Measurements from ENCODE around the gene PNKP.

PNKP gene

DNA sequence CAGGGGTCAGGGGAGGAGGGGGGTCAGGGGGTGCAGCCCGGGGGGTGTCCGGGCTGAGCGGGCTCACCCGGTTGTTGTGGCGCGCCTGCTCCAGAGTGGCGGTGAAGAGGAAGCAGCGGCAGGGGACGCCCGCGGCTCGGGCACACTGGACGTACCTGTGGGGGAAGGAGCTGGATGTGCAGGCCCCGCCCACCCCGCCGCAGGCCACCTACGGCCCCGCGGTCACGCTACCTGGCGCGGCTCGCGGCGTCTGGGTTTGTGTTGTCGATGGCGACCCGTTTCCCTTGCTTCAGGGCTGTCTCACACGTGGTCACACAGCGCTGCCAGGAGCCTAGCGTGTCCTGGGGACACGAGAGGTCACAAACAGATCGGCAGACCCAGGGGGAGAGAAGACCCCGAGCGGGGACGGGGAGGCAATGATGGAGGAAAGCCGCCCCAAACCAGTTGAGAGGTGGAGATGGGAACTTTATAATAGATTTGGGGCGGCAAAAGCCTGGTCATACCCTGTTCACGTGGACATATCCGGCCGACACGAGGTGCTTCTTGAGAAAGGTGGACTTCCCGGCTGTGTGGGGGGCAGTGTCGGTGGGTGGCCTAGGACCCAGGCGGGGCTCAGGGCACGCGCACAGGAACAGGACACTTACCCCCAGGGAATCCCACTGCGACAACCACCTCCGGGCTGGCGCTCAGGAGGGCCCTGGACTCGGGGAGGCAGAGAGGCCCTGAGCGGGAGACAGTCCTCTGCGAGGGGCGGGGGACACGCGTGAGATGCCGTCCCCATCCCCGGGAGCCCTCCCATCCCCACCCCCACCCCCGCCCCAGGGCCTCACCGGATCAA is 5.6 kb downstream of the PNKP start:
- TF ChIP-seq, protein P1, sequence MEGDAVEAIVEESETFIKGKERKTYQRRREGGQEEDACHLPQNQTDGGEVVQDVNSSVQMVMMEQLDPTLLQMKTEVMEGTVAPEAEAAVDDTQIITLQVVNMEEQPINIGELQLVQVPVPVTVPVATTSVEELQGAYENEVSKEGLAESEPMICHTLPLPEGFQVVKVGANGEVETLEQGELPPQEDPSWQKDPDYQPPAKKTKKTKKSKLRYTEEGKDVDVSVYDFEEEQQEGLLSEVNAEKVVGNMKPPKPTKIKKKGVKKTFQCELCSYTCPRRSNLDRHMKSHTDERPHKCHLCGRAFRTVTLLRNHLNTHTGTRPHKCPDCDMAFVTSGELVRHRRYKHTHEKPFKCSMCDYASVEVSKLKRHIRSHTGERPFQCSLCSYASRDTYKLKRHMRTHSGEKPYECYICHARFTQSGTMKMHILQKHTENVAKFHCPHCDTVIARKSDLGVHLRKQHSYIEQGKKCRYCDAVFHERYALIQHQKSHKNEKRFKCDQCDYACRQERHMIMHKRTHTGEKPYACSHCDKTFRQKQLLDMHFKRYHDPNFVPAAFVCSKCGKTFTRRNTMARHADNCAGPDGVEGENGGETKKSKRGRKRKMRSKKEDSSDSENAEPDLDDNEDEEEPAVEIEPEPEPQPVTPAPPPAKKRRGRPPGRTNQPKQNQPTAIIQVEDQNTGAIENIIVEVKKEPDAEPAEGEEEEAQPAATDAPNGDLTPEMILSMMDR (conservative IDR thresholded peaks at IDR 0.05; ENCODE audit: low read length): no peak
- DNase-seq (ENCODE audit: low read depth): no peak
- no peak overlapping the region for H3K4me3 ChIP-seq (ENCODE audit: low read length)

DNA sequence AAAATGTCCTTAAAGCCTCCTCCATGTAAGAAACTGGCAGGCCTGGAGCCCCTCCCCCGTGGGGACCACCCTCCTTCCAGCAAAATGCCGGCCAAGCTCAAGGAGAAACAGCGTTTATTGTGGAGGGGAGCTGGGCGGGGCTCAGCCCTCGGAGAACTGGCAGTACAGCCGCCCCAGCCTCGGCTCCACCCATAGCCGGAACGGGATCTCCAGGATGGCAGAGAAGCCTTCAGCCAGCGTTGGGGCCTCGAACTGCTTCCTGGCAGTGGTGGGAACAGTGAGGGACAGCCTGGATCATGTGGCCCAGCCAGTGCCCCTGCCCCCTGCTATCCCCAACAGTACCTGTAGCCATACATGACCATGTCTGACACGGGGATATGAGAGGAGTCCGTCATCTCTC is 6.3 kb downstream of the PNKP start:
- no peak overlapping the region for H3K4me3 ChIP-seq (ENCODE audit: low read length)
- no peak for DNase-seq (ENCODE audit: low read depth)
- TF ChIP-seq, protein P1 (conservative IDR thresholded peaks at IDR 0.05; ENCODE audit: low read length): no peak

DNA sequence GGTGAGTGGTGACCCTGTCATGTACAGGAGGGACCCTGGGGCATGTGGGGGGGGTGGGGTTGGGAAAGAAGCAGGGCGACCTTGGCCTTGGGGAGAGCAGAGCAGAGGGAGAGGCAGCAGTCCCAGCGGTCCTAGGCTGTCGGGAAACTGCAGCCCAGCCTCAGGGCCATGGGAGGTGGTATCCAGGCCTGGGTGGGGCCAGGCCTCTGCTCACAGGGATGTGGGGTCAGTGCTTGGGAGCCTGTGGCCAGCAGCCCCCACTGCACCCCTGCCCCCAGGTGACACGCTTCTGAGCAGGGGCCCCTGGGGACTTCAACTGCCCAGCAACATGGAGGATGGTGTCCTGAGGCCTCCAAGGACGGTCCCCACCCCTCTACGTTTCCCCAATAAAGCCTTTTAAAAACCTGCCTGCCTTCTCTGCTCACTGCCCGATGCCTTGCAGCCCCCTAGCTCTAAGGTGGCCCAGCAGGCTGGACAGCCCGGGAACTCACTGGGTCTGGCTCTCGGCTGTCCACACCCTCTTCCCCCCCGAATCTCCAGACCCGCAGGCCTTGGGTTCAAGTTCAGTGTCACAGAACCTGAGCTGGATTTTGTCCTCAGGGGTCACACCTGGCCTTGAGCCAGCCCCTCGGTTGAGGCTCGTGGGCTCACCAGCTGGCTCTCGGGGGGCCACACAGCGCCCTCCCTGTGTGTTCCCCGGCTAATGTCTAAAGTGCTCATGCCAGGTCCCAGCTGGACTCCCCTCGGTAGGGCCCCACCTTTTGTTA is 6.9 kb downstream of the PNKP start:
- TF ChIP-seq, protein P1 (conservative IDR thresholded peaks at IDR 0.05; ENCODE audit: low read length): no peak
- no peak for DNase-seq (ENCODE audit: low read depth)
- no peak overlapping the region for H3K4me3 ChIP-seq (ENCODE audit: low read length)

DNA sequence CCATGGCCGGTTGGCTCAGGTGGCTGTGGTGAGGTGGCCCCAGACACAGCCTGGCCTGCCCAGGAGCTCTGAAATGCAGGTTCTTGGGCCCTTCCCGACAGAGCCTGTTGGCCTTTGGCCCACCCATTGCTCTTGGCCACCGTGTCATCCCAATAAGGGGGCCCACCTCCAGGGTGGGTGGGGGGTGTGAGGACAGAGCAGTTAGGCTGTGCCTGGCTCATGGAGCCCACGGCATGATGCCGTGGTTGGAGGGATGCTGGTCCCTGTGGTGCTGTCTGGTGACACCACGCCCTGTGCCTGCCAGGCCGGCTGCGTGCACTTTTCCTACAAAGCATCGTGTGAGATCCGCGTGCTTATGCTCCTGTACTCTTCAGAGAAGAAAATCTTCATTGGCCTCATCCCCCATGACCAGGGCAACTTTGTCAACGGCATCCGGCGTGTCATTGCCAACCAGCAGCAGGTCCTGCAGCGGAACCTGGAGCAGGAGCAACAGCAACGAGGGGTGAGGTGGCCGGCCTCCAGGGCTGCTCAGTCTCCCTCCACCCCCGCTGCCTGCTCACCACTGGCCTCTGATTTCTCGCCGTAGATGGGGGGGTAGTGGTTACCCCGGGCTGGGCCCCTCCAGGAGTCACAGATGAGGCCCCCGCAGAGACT is 7.6 kb downstream of the PNKP start:
- TF ChIP-seq, protein P1 (conservative IDR thresholded peaks at IDR 0.05; ENCODE audit: low read length): no peak
- no peak for DNase-seq (ENCODE audit: low read depth)
- no peak overlapping the region for H3K4me3 ChIP-seq (ENCODE audit: low read length)

DNA sequence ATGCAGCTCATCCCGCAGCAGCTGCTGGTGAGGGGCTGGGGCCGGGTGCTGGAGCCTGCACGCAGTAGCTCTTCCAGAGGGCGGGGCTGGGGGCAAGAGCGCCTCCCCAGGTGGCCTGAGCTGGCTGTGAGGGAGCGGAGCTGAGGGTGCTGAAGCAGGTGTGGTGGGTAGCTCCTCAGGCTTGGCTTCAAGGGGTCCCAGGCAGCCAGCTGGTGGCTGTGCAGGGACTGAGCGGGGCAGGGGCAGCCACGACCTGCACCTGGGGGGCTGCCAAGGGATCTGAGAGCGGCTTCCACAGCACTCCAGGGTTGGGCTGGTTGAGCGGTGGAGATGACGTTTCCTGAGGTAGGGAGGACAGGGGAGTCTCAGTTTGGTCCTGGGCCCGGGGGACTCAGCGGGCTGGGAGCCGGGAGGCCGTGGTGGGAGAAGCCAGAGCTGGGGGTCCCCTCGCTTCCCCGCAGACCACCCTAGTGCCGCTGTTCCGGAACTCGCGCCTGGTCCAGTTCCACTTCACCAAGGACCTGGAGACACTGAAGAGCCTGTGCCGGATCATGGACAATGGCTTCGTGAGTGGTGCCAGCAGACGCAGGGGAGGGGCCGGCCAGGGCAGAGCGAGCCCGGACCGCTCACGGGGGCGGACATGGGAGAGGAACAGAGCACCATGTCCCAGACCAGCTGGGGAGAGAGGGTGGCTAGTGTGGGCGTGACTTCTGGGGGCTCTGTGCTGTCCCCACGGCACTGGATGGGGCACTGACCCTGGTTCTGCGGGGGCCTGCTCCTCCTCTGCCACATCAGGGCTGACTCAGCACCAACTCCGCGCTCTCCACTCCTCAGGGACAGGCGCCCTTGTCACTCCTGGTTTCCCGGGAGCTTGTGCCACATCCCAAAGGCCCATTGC is 9.0 kb downstream of the PNKP start:
- no peak for DNase-seq (ENCODE audit: low read depth)
- TF ChIP-seq, protein P1 (conservative IDR thresholded peaks at IDR 0.05; ENCODE audit: low read length): no peak

DNA sequence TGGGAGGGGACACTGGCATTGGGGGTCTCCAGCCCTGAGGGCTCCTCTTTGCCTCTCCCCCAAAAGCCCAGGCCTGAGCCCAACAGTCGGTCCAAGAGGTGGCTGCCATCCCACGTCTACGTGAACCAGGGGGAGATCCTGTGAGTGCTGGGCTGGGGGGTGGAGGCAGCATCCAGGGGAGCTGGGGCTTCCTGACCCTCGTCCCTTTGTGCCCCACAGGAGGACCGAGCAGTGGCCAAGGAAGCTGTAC is 9.6 kb downstream of the PNKP start:
- DNase-seq (ENCODE audit: low read depth): no peak

More for the DNA sequence above, 9.0 kb downstream of the PNKP start:
- H3K4me3 ChIP-seq (ENCODE audit: low read length): no peak overlapping the region

More for the DNA sequence above, 9.6 kb downstream of the PNKP start:
- H3K4me3 ChIP-seq (ENCODE audit: low read length): no peak overlapping the region
- TF ChIP-seq, protein P1 (conservative IDR thresholded peaks at IDR 0.05; ENCODE audit: low read length): no peak

All from AG10803 (cell line).